A673 (cell line): ENCODE data around the gene ANO1. TPM values are rescaled to one million over a fixed set of nuclear protein-coding genes. Genes with fewer than 3 reads are reported as not detected.

Experiments used
- BruUV-seq: library from RNA; stranded (reverse); fragments of 400-500 nt; replicated peaks from 2 replicates; lab custom pipeline; 2021; lab: Mats Ljungman, UMichigan
- CTCF ChIA-PET: fragments of 300-600 bp; sonication (Branson Sonifier 250); formaldehyde crosslinking; loops from one replicate; lab custom pipeline; 2022; ENCODE audit warnings: antibody characterized with exemption; lab: Charles Lee
- POLR2A ChIA-PET: fragments of 300-600 bp; sonication (Branson Sonifier 250); formaldehyde crosslinking; loops from one replicate; lab custom pipeline; 2022; ENCODE audit warnings: antibody characterized with exemption; ENCODE audit not compliant: low non-redundant PET; lab: Charles Lee
- DNase-seq: peaks from one replicate; pipeline ENCODE4 v3.0.0-alpha.2; 2015; ENCODE audit warnings: low spot score
- H3K27ac ChIP-seq: fragments of 200-600 bp; sonication (generic); 2 replicates; pipeline ENCODE4 v1.5.1; 2016; ENCODE audit warnings: mixed run types, low read depth, mild to moderate bottlenecking, mixed read lengths, antibody characterized with exemption, low read length; ENCODE audit not compliant: poor library complexity, severe bottlenecking
- H3K27me3 ChIP-seq: fragments of 200-600 bp; sonication (generic); replicated peaks from 2 replicates; pipeline ENCODE4 v1.6.1; 2017; ENCODE audit warnings: mixed run types, low read depth, mild to moderate bottlenecking, mixed read lengths, antibody characterized with exemption, low read length; ENCODE audit not compliant: insufficient read depth, poor library complexity
- H3K36me3 ChIP-seq: fragments of 200-600 bp; sonication (generic); 2 replicates; pipeline ENCODE4 v1.6.1; 2016; ENCODE audit warnings: mixed run types, mild to moderate bottlenecking, mixed read lengths, antibody characterized with exemption, low read length; ENCODE audit not compliant: insufficient read depth, poor library complexity, severe bottlenecking
- H3K4me1 ChIP-seq: fragments of 200-600 bp; sonication (generic); 2 replicates; pipeline ENCODE4 v1.6.1; 2017; ENCODE audit warnings: mixed run types, mild to moderate bottlenecking, mixed read lengths, antibody characterized with exemption, low read length; ENCODE audit not compliant: insufficient read depth, poor library complexity, severe bottlenecking
- H3K4me3 ChIP-seq: fragments of 200-600 bp; sonication (generic); 2 replicates; pipeline ENCODE4 v1.5.1; 2016; ENCODE audit warnings: low read depth, mixed run types, mild to moderate bottlenecking, mixed read lengths, low read length; ENCODE audit not compliant: poor library complexity, severe bottlenecking
- H3K9me3 ChIP-seq: fragments of 200-600 bp; sonication (generic); 2 replicates; pipeline ENCODE4 v1.6.1; 2016; ENCODE audit warnings: mixed run types, low read depth, mild to moderate bottlenecking, mixed read lengths, antibody characterized with exemption, low read length; ENCODE audit not compliant: poor library complexity, severe bottlenecking
- CTCF ChIP-seq: fragments of 300-800, 200-600 bp; sonication (generic); conservative IDR thresholded peaks from 2 replicates; pipeline ENCODE4 v1.5.1; 2017; ENCODE audit warnings: low read depth, mild to moderate bottlenecking, antibody characterized with exemption, low read length, moderate library complexity, mixed read lengths
- EZH2 ChIP-seq: fragments of 200-600 bp; sonication (generic); IDR thresholded peaks from 2 replicates; pipeline ENCODE4 v1.6.1; 2017; ENCODE audit warnings: borderline replicate concordance, low read depth, mild to moderate bottlenecking, mixed read lengths, antibody characterized with exemption, low read length; ENCODE audit not compliant: poor library complexity, severe bottlenecking
- intact Hi-C: fragments of 100-400 bp; cut with micrococcal nuclease; formaldehyde crosslinking; loops from one replicate; pipeline ENCODE4 v1.10.0; 2022; ENCODE audit not compliant: unreplicated experiment
- total RNA-seq: library from RNA; stranded (reverse); gene quantifications from 2 replicates; pipeline ENCODE4 v1.2.3, GENCODE V29; 2021

The ANO1 gene
- total RNA-seq, 1 experiment from 2014 or later: 0.90 TPM

- POLR2A ChIA-PET: no interaction called here
- TF ChIP-seq EZH2 (no peak), CTCF (no peak)
Measured at GRCh38 chr11:70036971-70037882, 40.9 kb upstream of the ANO1 start.

GRCh38 chr11:70038034-70038834, 39.9 kb upstream of the ANO1 start:
- ChIA-PET CTCF (no interaction called here), POLR2A (no interaction called here)
- TF ChIP-seq CTCF (no peak), EZH2 (no peak)
- H3K4me1 ChIP-seq: no peaks in the 10 kb centered on the region
- no TSS peak for BruUV-seq
- H3K4me3 ChIP-seq: no peak overlapping the region
- intact Hi-C loops: no loop called here
- no peak for DNase-seq
- H3K27me3 ChIP-seq: peaks cover 2% of the 10 kb centered on the region
- peaks cover 20% of the 10 kb centered on the region for H3K9me3 ChIP-seq
- no peaks in the 10 kb centered on the region for H3K36me3 ChIP-seq
- H3K27ac ChIP-seq: no peak overlapping the region

More at GRCh38 chr11:70036971-70037882, 40.9 kb upstream of the ANO1 start:
- peaks cover 12% of the 10 kb centered on the region for H3K9me3 ChIP-seq
- H3K36me3 ChIP-seq: no peaks in the 10 kb centered on the region
- peaks cover 5% of the 10 kb centered on the region for H3K27me3 ChIP-seq
- no peaks in the 10 kb centered on the region for H3K4me1 ChIP-seq
- H3K27ac ChIP-seq: no peak overlapping the region
- intact Hi-C loops: no loop called here
- H3K4me3 ChIP-seq: no peak overlapping the region
- CTCF ChIA-PET: interaction anchor here (0.6 kb wide), 1 partner anchor 37 kb away, joined by 3 read pairs; no protein-coding TSS in a partner anchor
- DNase-seq: no peak
- no TSS peak for BruUV-seq

GRCh38 chr11:70040452-70040851, 37.7 kb upstream of the ANO1 start:
- ChIA-PET CTCF (no interaction called here), POLR2A (no interaction called here)
- Histone ChIP-seq H3K4me1 (no peaks in the 10 kb centered on the region), H3K27me3 (peaks cover 14% of the 10 kb centered on the region), H3K4me3 (no peak overlapping the region), H3K9me3 (peaks cover 31% of the 10 kb centered on the region), H3K27ac (no peak overlapping the region), H3K36me3 (no peaks in the 10 kb centered on the region)
- BruUV-seq: no TSS peak
- intact Hi-C loops: no loop called here
- no peak for TF ChIP-seq EZH2
- no peak for TF ChIP-seq CTCF
- no peak for DNase-seq
